Measurements from ENCODE around the gene SLC35B1. TPM values are rescaled to one million over a fixed set of nuclear protein-coding genes. Genes with fewer than 3 reads are reported as not detected.

The SLC35B1 gene
- total RNA-seq, 2 experiments from 2014 or later, result 51.2 to 51.4 TPM

DNA sequence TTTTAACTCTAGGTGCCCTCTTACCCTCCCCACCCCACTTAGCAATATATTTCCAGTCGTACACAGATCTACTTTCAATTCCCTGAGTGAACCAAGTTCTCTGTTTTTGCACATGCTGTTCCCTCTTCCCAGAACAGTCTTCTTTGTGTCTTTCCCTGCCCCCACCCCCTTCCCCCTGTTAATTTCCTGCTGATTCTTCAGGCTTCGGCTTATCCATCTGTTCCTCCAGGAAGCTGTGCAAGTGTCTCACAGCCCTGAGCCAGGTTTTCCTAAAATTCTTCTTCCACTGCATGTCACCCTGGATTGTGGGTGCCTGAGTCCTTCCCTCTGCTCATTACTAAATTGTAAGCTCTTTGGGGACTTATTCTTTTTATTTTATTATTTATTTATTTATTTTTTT lies 17.5 kb downstream of the SLC35B1 start:
- Histone ChIP-seq H3K36me3 (ENCODE audit: insufficient read depth, low read length) (no peaks in the 10 kb centered on the region), H3K27ac (ENCODE audit: low read depth, low read length, poor library complexity, severe bottlenecking) (no peak overlapping the region), H3K4me3 (ENCODE audit: low read depth, low read length, poor library complexity, severe bottlenecking) (no peak overlapping the region), H2AFZ (ENCODE audit: low read length) (no peak overlapping the region), H3K4me2 (ENCODE audit: low read length) (no peak overlapping the region), H3K79me2 (ENCODE audit: insufficient read depth, low read depth, low read length) (no peaks in the 10 kb centered on the region), H3K4me1 (ENCODE audit: insufficient read depth, low read length, poor library complexity, severe bottlenecking) (peaks cover 15% of the 10 kb centered on the region), H3K9me2 (ENCODE audit: insufficient read depth, low read length) (no peaks in the 10 kb centered on the region), H4K20me1 (ENCODE audit: insufficient read depth, low read length) (no peaks in the 10 kb centered on the region), H3K9me3 (ENCODE audit: low read length) (no peaks in the 10 kb centered on the region)
- no peak for TF ChIP-seq EZH2phosphoT487 (IDR thresholded peaks at IDR 0.05; ENCODE audit: borderline replicate concordance, low read depth, low read length)
- TF ChIP-seq, protein P1, sequence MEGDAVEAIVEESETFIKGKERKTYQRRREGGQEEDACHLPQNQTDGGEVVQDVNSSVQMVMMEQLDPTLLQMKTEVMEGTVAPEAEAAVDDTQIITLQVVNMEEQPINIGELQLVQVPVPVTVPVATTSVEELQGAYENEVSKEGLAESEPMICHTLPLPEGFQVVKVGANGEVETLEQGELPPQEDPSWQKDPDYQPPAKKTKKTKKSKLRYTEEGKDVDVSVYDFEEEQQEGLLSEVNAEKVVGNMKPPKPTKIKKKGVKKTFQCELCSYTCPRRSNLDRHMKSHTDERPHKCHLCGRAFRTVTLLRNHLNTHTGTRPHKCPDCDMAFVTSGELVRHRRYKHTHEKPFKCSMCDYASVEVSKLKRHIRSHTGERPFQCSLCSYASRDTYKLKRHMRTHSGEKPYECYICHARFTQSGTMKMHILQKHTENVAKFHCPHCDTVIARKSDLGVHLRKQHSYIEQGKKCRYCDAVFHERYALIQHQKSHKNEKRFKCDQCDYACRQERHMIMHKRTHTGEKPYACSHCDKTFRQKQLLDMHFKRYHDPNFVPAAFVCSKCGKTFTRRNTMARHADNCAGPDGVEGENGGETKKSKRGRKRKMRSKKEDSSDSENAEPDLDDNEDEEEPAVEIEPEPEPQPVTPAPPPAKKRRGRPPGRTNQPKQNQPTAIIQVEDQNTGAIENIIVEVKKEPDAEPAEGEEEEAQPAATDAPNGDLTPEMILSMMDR (conservative IDR thresholded peaks at IDR 0.05; ENCODE audit: low read length), result no peak
- ChIA-PET POLR2A (no interaction called here), CTCF (ENCODE audit: unreplicated experiment) (no interaction called here)
- BruUV-seq (replicated peaks), result no TSS peak
- intact Hi-C loops (cut with micrococcal nuclease; ENCODE audit: unreplicated experiment), result no loop called here
- no peak for DNase-seq (ENCODE audit: low spot score)

GRCh38 chr17:49688848-49689247 lies 18.9 kb downstream of the SLC35B1 start:
- no peak overlapping the region for H3K4me2 ChIP-seq (ENCODE audit: low read length)
- H3K4me1 ChIP-seq (ENCODE audit: insufficient read depth, low read length, poor library complexity, severe bottlenecking), result peaks cover 15% of the 10 kb centered on the region
- ChIA-PET POLR2A (interaction anchor here (0.6 kb wide), 1 partner anchor 9 kb away, joined by 3 read pairs; no protein-coding TSS in a partner anchor), CTCF (ENCODE audit: unreplicated experiment) (no interaction called here)
- DNase-seq (ENCODE audit: low spot score), result no peak
- H3K9me3 ChIP-seq (ENCODE audit: low read length), result no peaks in the 10 kb centered on the region
- H2AFZ ChIP-seq (ENCODE audit: low read length), result no peak overlapping the region
- H3K9me2 ChIP-seq (ENCODE audit: insufficient read depth, low read length), result no peaks in the 10 kb centered on the region
- intact Hi-C loops (cut with micrococcal nuclease; ENCODE audit: unreplicated experiment), result no loop called here
- H3K36me3 ChIP-seq (ENCODE audit: insufficient read depth, low read length), result no peaks in the 10 kb centered on the region
- no peaks in the 10 kb centered on the region for H3K79me2 ChIP-seq (ENCODE audit: insufficient read depth, low read depth, low read length)
- TF ChIP-seq, protein P1 (conservative IDR thresholded peaks at IDR 0.05; ENCODE audit: low read length), result no peak
- no peak for TF ChIP-seq EZH2phosphoT487 (IDR thresholded peaks at IDR 0.05; ENCODE audit: borderline replicate concordance, low read depth, low read length)
- H3K27ac ChIP-seq (ENCODE audit: low read depth, low read length, poor library complexity, severe bottlenecking), result no peak overlapping the region
- BruUV-seq (replicated peaks), result no TSS peak
- no peak overlapping the region for H3K4me3 ChIP-seq (ENCODE audit: low read depth, low read length, poor library complexity, severe bottlenecking)
- H4K20me1 ChIP-seq (ENCODE audit: insufficient read depth, low read length), result no peaks in the 10 kb centered on the region

DNA sequence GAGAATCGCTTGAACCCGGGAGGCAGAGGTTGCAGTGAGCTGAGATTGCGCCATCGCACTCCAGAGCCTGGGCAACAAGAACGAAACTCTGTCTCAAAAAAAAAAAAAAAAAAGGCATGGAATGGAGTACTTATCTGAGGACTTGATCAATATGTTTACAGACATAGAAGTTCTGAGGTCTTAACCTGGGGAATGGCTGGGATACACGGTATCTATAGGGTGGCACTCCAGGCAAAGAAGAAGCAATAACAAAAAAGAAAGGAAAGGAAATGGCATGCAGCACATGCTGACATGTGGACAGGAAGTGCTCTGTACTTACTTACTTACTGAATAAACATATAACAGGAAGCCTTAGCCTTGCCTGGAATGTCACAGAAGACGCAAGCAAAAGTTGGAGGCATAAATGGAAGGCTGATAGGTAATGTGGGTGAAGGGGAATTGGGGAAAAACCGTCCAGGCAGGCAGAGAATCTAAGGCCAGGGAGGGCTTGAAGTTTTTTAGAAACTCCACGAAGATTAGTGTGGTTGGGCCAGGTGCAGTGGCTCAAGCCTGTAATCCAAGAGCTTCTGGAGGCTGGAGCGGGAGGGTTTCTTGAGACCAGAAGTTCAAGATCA lies 19.8 kb downstream of the SLC35B1 start:
- Histone ChIP-seq H3K79me2 (ENCODE audit: insufficient read depth, low read depth, low read length) (no peaks in the 10 kb centered on the region), H3K4me2 (ENCODE audit: low read length) (0 out of 2 replicates have a peak overlapping the region, but pooled peaks have one; percentile 14), H3K36me3 (ENCODE audit: insufficient read depth, low read length) (no peaks in the 10 kb centered on the region), H3K27ac (ENCODE audit: low read depth, low read length, poor library complexity, severe bottlenecking) (no peak overlapping the region), H3K9me3 (ENCODE audit: low read length) (no peaks in the 10 kb centered on the region), H3K9me2 (ENCODE audit: insufficient read depth, low read length) (no peaks in the 10 kb centered on the region), H3K4me3 (ENCODE audit: low read depth, low read length, poor library complexity, severe bottlenecking) (no peak overlapping the region), H2AFZ (ENCODE audit: low read length) (peak overlapping the region; percentile 91), H4K20me1 (ENCODE audit: insufficient read depth, low read length) (no peaks in the 10 kb centered on the region), H3K4me1 (ENCODE audit: insufficient read depth, low read length, poor library complexity, severe bottlenecking) (peaks cover 15% of the 10 kb centered on the region)
- ChIA-PET POLR2A (interaction anchor here (0.6 kb wide), 1 partner anchor 8 kb away, joined by 3 read pairs; no protein-coding TSS in a partner anchor), CTCF (ENCODE audit: unreplicated experiment) (no interaction called here)
- no TSS peak for BruUV-seq (replicated peaks)
- intact Hi-C loops (cut with micrococcal nuclease; ENCODE audit: unreplicated experiment), result no loop called here
- TF ChIP-seq, protein P1 (conservative IDR thresholded peaks at IDR 0.05; ENCODE audit: low read length), result no peak
- no peak for TF ChIP-seq EZH2phosphoT487 (IDR thresholded peaks at IDR 0.05; ENCODE audit: borderline replicate concordance, low read depth, low read length)
- peak; percentile 61 for DNase-seq (ENCODE audit: low spot score)

Measured in OCI-LY7 (cell line).